ENCODE measurements around the gene TMEM255B.

The TMEM255B gene

GRCh38 chr13:113849546-113849945 is 90.5 kb downstream of the TMEM255B start:
- H3K27ac ChIP-seq (ENCODE audit: low read depth, low read length) = no peak overlapping the region
- no peak overlapping the region for H3K56ac ChIP-seq (ENCODE audit: low read length)
- no CpG with 5 or more reads among the region's 3 CpGs for WGBS (ENCODE audit: extremely low coverage, insufficient coverage, low lambda C conversion rate)
- no peaks in the 10 kb centered on the region for H3K79me2 ChIP-seq (ENCODE audit: control insufficient read depth, insufficient read depth, low read length)
- H2AK5ac ChIP-seq (ENCODE audit: low read length) = no peak overlapping the region
- H2BK15ac ChIP-seq (replicated peaks; ENCODE audit: low read depth) = no peak overlapping the region
- H3K18ac ChIP-seq (ENCODE audit: low read length) = no peak overlapping the region
- no peaks in the 10 kb centered on the region for H3K79me1 ChIP-seq (ENCODE audit: low read length)
- no peak overlapping the region for H3K4me3 ChIP-seq (ENCODE audit: low read length)
- no peak overlapping the region for H3K4me2 ChIP-seq (ENCODE audit: low read length)
- no peaks in the 10 kb centered on the region for H3K36me3 ChIP-seq (ENCODE audit: control insufficient read depth, insufficient read depth, low read length)
- H3K27me3 ChIP-seq (ENCODE audit: insufficient read depth, low read length, poor library complexity) = no peaks in the 10 kb centered on the region
- no peak overlapping the region for H3K23ac ChIP-seq (ENCODE audit: low read length)
- H3K4ac ChIP-seq (ENCODE audit: low read depth, low read length) = no peak overlapping the region
- no peak overlapping the region for H2BK5ac ChIP-seq (ENCODE audit: low read length)
- H3K4me1 ChIP-seq (ENCODE audit: control insufficient read depth, low read depth, low read length) = no peaks in the 10 kb centered on the region
- H4K8ac ChIP-seq (ENCODE audit: low read depth, low read length) = no peak overlapping the region
- no peak overlapping the region for H3K9ac ChIP-seq (ENCODE audit: low read length)
- no peak for DNase-seq
- no peak overlapping the region for H2BK120ac ChIP-seq (ENCODE audit: low read depth, low read length)
- no peak overlapping the region for H4K5ac ChIP-seq (ENCODE audit: low read length)

GRCh38 chr13:113849981-113850721 is 91.1 kb downstream of the TMEM255B start:
- Histone ChIP-seq H3K18ac (ENCODE audit: low read length) (no peak overlapping the region), H3K4me2 (ENCODE audit: low read length) (no peak overlapping the region), H3K36me3 (ENCODE audit: control insufficient read depth, insufficient read depth, low read length) (no peaks in the 10 kb centered on the region), H2BK5ac (ENCODE audit: low read length) (no peak overlapping the region), H2AK5ac (ENCODE audit: low read length) (no peak overlapping the region), H2BK15ac (replicated peaks; ENCODE audit: low read depth) (no peak overlapping the region), H3K4me1 (ENCODE audit: control insufficient read depth, low read depth, low read length) (no peaks in the 10 kb centered on the region), H4K5ac (ENCODE audit: low read length) (no peak overlapping the region), H3K27me3 (ENCODE audit: insufficient read depth, low read length, poor library complexity) (no peaks in the 10 kb centered on the region), H3K79me1 (ENCODE audit: low read length) (no peaks in the 10 kb centered on the region), H3K9ac (ENCODE audit: low read length) (no peak overlapping the region), H3K79me2 (ENCODE audit: control insufficient read depth, insufficient read depth, low read length) (no peaks in the 10 kb centered on the region), H2BK120ac (ENCODE audit: low read depth, low read length) (no peak overlapping the region), H3K4me3 (ENCODE audit: low read length) (no peak overlapping the region), H3K56ac (ENCODE audit: low read length) (no peak overlapping the region), H4K8ac (ENCODE audit: low read depth, low read length) (no peak overlapping the region), H3K4ac (ENCODE audit: low read depth, low read length) (no peak overlapping the region), H3K27ac (ENCODE audit: low read depth, low read length) (no peak overlapping the region), H3K23ac (ENCODE audit: low read length) (no peak overlapping the region)
- DNase-seq = no peak
- no CpG with 5 or more reads among the region's 8 CpGs for WGBS (ENCODE audit: extremely low coverage, insufficient coverage, low lambda C conversion rate)

DNA sequence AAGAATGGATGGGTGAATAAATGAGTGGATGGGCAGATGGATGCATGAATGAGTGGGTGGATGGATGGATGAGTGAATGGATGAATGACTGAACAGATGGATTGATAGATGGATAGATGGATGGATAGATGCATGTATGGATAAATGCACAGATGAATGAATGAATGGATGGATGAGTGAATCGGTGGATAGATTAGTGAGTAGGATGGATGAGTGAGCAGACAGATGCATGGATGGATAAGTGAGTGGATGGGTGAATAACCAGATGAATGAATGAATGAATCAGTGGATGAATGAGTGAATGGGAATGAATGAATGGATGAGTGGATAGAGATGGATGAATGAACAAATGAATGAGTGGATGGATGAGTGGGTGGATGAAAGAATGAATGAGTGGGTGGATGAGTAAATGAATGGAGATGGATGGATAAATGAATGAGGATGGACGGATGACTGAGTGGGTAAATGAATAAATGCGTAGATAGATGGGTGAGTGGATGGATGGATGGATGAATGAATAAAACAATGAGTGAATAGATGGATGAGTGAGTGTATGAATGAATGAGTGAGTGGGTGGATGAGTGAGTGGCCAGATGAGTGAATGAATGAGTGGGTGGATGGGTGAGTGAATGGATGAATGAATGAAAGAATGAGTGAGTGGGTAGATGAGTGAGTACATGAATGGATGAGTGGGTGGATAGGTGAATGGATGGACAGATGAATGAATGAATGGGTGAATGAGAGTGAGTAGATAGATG is 91.9 kb downstream of the TMEM255B start:
- H3K9ac ChIP-seq (ENCODE audit: low read length) = no peak overlapping the region
- no peak overlapping the region for H3K56ac ChIP-seq (ENCODE audit: low read length)
- no peak overlapping the region for H2BK15ac ChIP-seq (replicated peaks; ENCODE audit: low read depth)
- no peak overlapping the region for H4K5ac ChIP-seq (ENCODE audit: low read length)
- H3K4me3 ChIP-seq (ENCODE audit: low read length) = no peak overlapping the region
- H4K8ac ChIP-seq (ENCODE audit: low read depth, low read length) = no peak overlapping the region
- H3K18ac ChIP-seq (ENCODE audit: low read length) = no peak overlapping the region
- WGBS (ENCODE audit: extremely low coverage, insufficient coverage, low lambda C conversion rate) = 100% methylated on average over 2 of the region's 3 CpGs
- H3K79me1 ChIP-seq (ENCODE audit: low read length) = no peaks in the 10 kb centered on the region
- H2BK5ac ChIP-seq (ENCODE audit: low read length) = no peak overlapping the region
- no peak for DNase-seq
- H3K23ac ChIP-seq (ENCODE audit: low read length) = no peak overlapping the region
- H3K4me2 ChIP-seq (ENCODE audit: low read length) = no peak overlapping the region
- no peaks in the 10 kb centered on the region for H3K79me2 ChIP-seq (ENCODE audit: control insufficient read depth, insufficient read depth, low read length)
- H2BK120ac ChIP-seq (ENCODE audit: low read depth, low read length) = no peak overlapping the region
- H2AK5ac ChIP-seq (ENCODE audit: low read length) = no peak overlapping the region
- H3K27ac ChIP-seq (ENCODE audit: low read depth, low read length) = no peak overlapping the region
- H3K36me3 ChIP-seq (ENCODE audit: control insufficient read depth, insufficient read depth, low read length) = no peaks in the 10 kb centered on the region
- H3K4me1 ChIP-seq (ENCODE audit: control insufficient read depth, low read depth, low read length) = no peaks in the 10 kb centered on the region
- H3K27me3 ChIP-seq (ENCODE audit: insufficient read depth, low read length, poor library complexity) = no peaks in the 10 kb centered on the region
- no peak overlapping the region for H3K4ac ChIP-seq (ENCODE audit: low read depth, low read length)

DNA sequence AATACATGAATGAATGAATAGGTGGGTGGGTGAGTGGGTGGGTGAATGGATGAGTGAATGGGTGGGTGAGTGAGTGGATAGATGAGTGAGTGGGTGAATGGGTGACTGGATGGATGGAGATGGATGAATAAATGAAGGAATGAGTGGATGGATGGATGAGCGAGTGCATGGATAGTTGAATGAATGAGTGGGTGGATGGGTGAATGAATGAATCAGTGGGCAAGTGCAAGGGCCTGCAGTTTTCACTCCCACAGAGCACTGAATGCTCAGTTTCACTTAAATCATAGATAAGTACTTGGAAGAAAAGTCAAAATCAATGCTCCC is 92.4 kb downstream of the TMEM255B start:
- Histone ChIP-seq H3K23ac (ENCODE audit: low read length) (no peak overlapping the region), H3K79me1 (ENCODE audit: low read length) (no peaks in the 10 kb centered on the region), H3K79me2 (ENCODE audit: control insufficient read depth, insufficient read depth, low read length) (no peaks in the 10 kb centered on the region), H3K4me1 (ENCODE audit: control insufficient read depth, low read depth, low read length) (no peaks in the 10 kb centered on the region), H3K36me3 (ENCODE audit: control insufficient read depth, insufficient read depth, low read length) (no peaks in the 10 kb centered on the region), H3K4ac (ENCODE audit: low read depth, low read length) (no peak overlapping the region), H4K8ac (ENCODE audit: low read depth, low read length) (no peak overlapping the region), H3K9ac (ENCODE audit: low read length) (no peak overlapping the region), H3K4me2 (ENCODE audit: low read length) (no peak overlapping the region), H2BK120ac (ENCODE audit: low read depth, low read length) (no peak overlapping the region), H2BK5ac (ENCODE audit: low read length) (no peak overlapping the region), H2AK5ac (ENCODE audit: low read length) (no peak overlapping the region), H3K27me3 (ENCODE audit: insufficient read depth, low read length, poor library complexity) (no peaks in the 10 kb centered on the region), H4K5ac (ENCODE audit: low read length) (no peak overlapping the region), H3K18ac (ENCODE audit: low read length) (no peak overlapping the region), H2BK15ac (replicated peaks; ENCODE audit: low read depth) (no peak overlapping the region), H3K56ac (ENCODE audit: low read length) (no peak overlapping the region), H3K4me3 (ENCODE audit: low read length) (no peak overlapping the region), H3K27ac (ENCODE audit: low read depth, low read length) (no peak overlapping the region)
- DNase-seq = no peak
- WGBS (ENCODE audit: extremely low coverage, insufficient coverage, low lambda C conversion rate) = no CpG with 5 or more reads among the region's 1 CpG

DNA sequence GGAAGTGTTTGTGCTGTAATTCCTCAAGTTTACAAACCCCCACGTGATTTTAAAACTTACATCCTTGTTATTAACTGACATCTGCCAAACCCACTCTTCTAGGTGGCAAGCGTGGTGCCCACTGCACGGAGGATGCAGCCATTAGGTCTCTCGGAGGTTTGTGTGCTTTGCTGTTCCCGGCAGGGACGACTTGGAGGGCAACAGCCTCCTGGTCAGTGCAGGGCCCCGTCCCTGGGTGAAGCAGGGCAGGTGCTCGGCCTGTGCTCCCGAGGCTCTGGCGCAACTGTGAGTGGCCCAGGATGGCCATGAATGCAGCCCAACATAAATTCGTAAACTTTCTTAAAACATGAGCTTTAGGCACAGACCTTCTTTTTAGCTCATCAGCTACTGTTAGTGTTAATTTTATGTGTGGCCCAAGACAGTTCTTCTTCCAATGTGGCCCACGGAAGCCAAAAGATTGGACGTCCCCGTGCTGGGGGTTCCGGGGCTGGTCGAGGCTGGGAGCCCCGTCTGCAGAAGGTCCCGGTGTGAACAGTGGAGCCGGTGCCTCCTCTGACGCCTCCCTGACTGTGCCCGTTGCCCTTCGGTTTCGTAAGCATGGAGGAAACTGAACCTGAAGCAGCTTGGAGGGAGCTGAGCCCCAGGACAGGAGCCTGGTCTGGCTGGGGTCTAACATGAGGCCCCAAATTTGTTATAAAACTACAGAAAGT is 93.0 kb downstream of the TMEM255B start:
- no CpG with 5 or more reads among the region's 23 CpGs for WGBS (ENCODE audit: extremely low coverage, insufficient coverage, low lambda C conversion rate)
- no peak overlapping the region for H3K23ac ChIP-seq (ENCODE audit: low read length)
- H3K56ac ChIP-seq (ENCODE audit: low read length) = no peak overlapping the region
- no peaks in the 10 kb centered on the region for H3K27me3 ChIP-seq (ENCODE audit: insufficient read depth, low read length, poor library complexity)
- H2AK5ac ChIP-seq (ENCODE audit: low read length) = no peak overlapping the region
- H3K27ac ChIP-seq (ENCODE audit: low read depth, low read length) = no peak overlapping the region
- H2BK5ac ChIP-seq (ENCODE audit: low read length) = no peak overlapping the region
- H3K18ac ChIP-seq (ENCODE audit: low read length) = no peak overlapping the region
- H3K4me1 ChIP-seq (ENCODE audit: control insufficient read depth, low read depth, low read length) = no peaks in the 10 kb centered on the region
- H3K4ac ChIP-seq (ENCODE audit: low read depth, low read length) = no peak overlapping the region
- no peaks in the 10 kb centered on the region for H3K36me3 ChIP-seq (ENCODE audit: control insufficient read depth, insufficient read depth, low read length)
- no peak for DNase-seq
- no peak overlapping the region for H3K4me2 ChIP-seq (ENCODE audit: low read length)
- H3K9ac ChIP-seq (ENCODE audit: low read length) = no peak overlapping the region
- H2BK15ac ChIP-seq (replicated peaks; ENCODE audit: low read depth) = no peak overlapping the region
- H4K8ac ChIP-seq (ENCODE audit: low read depth, low read length) = no peak overlapping the region
- H3K4me3 ChIP-seq (ENCODE audit: low read length) = no peak overlapping the region
- no peak overlapping the region for H2BK120ac ChIP-seq (ENCODE audit: low read depth, low read length)
- no peak overlapping the region for H4K5ac ChIP-seq (ENCODE audit: low read length)
- no peaks in the 10 kb centered on the region for H3K79me2 ChIP-seq (ENCODE audit: control insufficient read depth, insufficient read depth, low read length)
- H3K79me1 ChIP-seq (ENCODE audit: low read length) = no peaks in the 10 kb centered on the region
